Measurements from ENCODE around the gene TFPI.

DNA sequence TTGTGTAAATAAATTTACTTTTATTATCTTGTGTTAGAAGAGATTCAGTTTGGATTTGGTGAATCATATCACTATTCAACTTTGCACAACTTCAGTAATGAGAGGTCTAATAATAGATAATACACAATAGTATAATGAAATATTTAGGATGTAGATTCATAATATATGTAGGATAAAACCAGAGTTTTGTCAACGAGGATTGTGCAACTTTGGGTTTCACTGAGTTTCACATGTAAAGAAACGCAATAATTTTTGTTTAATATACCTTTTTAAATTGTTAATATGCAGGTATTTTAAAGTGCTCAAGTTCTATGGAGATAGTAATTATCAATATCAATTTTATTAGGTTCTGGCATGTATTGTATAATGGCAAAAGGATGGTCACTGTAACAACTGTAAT is 111.5 kb downstream of the TFPI start:
- TF ChIP-seq, protein P1, sequence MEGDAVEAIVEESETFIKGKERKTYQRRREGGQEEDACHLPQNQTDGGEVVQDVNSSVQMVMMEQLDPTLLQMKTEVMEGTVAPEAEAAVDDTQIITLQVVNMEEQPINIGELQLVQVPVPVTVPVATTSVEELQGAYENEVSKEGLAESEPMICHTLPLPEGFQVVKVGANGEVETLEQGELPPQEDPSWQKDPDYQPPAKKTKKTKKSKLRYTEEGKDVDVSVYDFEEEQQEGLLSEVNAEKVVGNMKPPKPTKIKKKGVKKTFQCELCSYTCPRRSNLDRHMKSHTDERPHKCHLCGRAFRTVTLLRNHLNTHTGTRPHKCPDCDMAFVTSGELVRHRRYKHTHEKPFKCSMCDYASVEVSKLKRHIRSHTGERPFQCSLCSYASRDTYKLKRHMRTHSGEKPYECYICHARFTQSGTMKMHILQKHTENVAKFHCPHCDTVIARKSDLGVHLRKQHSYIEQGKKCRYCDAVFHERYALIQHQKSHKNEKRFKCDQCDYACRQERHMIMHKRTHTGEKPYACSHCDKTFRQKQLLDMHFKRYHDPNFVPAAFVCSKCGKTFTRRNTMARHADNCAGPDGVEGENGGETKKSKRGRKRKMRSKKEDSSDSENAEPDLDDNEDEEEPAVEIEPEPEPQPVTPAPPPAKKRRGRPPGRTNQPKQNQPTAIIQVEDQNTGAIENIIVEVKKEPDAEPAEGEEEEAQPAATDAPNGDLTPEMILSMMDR (IDR thresholded peaks at IDR 0.05; ENCODE audit: insufficient read depth, low read depth, low read length), result no peak
- no peak for TF ChIP-seq EZH2 (IDR thresholded peaks at IDR 0.05; ENCODE audit: insufficient read depth, low read length)
